SK-N-MC (cell line): ENCODE measurements around the gene CNFN.

Experiments
- EZH2 ChIP-seq: fragments of 200-600 bp; sonication (generic); IDR thresholded peaks from one replicate; pipeline ENCODE4 v1.6.1; 2017; ENCODE audit warnings: antibody characterized with exemption
- FOXP2 ChIP-seq: optimal IDR thresholded peaks from 2 replicates; pipeline ENCODE3; 2011; ENCODE audit warnings: mild to moderate bottlenecking, moderate library complexity; ENCODE audit not compliant: insufficient read depth; ENCODE audit errors: extremely low read length, control extremely low read depth
- POLR2AphosphoS5 ChIP-seq: IDR thresholded peaks from 2 replicates; pipeline ENCODE4 v1.6.1; 2012; ENCODE audit warnings: mild to moderate bottlenecking, low read depth, low read length, borderline replicate concordance

GRCh38 chr19:42420055-42420544, 30.0 kb upstream of the CNFN start:
- TF ChIP-seq POLR2AphosphoS5, result no peak
- no peak for TF ChIP-seq EZH2
- no peak for TF ChIP-seq FOXP2
